Neutrophil (primary cell): Measurements from ENCODE around the gene PRTN3.

Source experiments
- H3K27ac ChIP-seq: fragments of 200-600 bp; sonication (generic); 2 replicates; pipeline ENCODE4 v1.5.1; 2016; ENCODE audit warnings: mild to moderate bottlenecking, moderate library complexity
- H3K27me3 ChIP-seq: fragments of 200-600 bp; sonication (generic); 2 replicates; pipeline ENCODE4 v1.6.0; 2016; ENCODE audit warnings: mild to moderate bottlenecking
- H3K36me3 ChIP-seq: fragments of 200-600 bp; sonication (generic); 2 replicates; pipeline ENCODE4 v1.5.1; 2017
- H3K4me1 ChIP-seq, 2 experiments: fragments of 200-600 bp in 1 of 2; sonication (generic) in 1 of 2; 1 replicate in 1 of 2; 2 replicates in 1 of 2; pipeline versions ENCODE4 v1.5.1 to v1.6.1; 2013 to 2016; ENCODE audit warnings: low read depth in 1 of 2, low read length in 1 of 2, mild to moderate bottlenecking in 1 of 2, moderate library complexity in 1 of 2; ENCODE audit not compliant: control insufficient read depth in 1 of 2, insufficient read depth in 1 of 2
- H3K4me3 ChIP-seq, 2 experiments: fragments of 200-600 bp in 1 of 2; sonication (generic) in 1 of 2; 1 replicate in 1 of 2; 2 replicates in 1 of 2; pipeline ENCODE4 v1.5.1; 2013 to 2016; ENCODE audit warnings: low read depth in 1 of 2, low read length in 1 of 2, mild to moderate bottlenecking in 1 of 2, moderate library complexity in 1 of 2
- H3K9me3 ChIP-seq: fragments of 200-600 bp; sonication (generic); 2 replicates; pipeline ENCODE4 v1.5.1; 2016
- TF ChIP-seq, protein P1 (sequence below): fragments of 200-600 bp; sonication (generic); IDR thresholded peaks from 2 replicates; pipeline ENCODE4 v1.5.1; 2016; ENCODE audit warnings: antibody characterized with exemption

PRTN3 gene

GRCh38 chr19:795073-795611, 45.7 kb upstream of the PRTN3 start:
- H3K36me3 ChIP-seq, result no peaks in the 10 kb centered on the region
- H3K4me1 ChIP-seq, result peaks cover 27% of the 10 kb centered on the region in 2 experiments
- no peak overlapping the region for H3K27ac ChIP-seq
- H3K9me3 ChIP-seq, result no peaks in the 10 kb centered on the region
- TF ChIP-seq, protein P1, sequence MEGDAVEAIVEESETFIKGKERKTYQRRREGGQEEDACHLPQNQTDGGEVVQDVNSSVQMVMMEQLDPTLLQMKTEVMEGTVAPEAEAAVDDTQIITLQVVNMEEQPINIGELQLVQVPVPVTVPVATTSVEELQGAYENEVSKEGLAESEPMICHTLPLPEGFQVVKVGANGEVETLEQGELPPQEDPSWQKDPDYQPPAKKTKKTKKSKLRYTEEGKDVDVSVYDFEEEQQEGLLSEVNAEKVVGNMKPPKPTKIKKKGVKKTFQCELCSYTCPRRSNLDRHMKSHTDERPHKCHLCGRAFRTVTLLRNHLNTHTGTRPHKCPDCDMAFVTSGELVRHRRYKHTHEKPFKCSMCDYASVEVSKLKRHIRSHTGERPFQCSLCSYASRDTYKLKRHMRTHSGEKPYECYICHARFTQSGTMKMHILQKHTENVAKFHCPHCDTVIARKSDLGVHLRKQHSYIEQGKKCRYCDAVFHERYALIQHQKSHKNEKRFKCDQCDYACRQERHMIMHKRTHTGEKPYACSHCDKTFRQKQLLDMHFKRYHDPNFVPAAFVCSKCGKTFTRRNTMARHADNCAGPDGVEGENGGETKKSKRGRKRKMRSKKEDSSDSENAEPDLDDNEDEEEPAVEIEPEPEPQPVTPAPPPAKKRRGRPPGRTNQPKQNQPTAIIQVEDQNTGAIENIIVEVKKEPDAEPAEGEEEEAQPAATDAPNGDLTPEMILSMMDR, result no peak
- H3K4me3 ChIP-seq, result no peak overlapping the region
- no peaks in the 10 kb centered on the region for H3K27me3 ChIP-seq

GRCh38 chr19:795691-796581, 44.9 kb upstream of the PRTN3 start:
- Histone ChIP-seq H3K4me3 (peak overlapping the region; percentile 80 to 85), H3K4me1 (peaks cover 34% of the 10 kb centered on the region in 2 experiments), H3K36me3 (no peaks in the 10 kb centered on the region), H3K27me3 (no peaks in the 10 kb centered on the region), H3K27ac (no peak overlapping the region), H3K9me3 (no peaks in the 10 kb centered on the region)
- TF ChIP-seq, protein P1, result no peak

GRCh38 chr19:796692-797527, 43.9 kb upstream of the PRTN3 start, which contains the start of gene PTBP1:
Gene PTBP1 (plus strand): TSS chr19:797452. CDS start chr19:797498, 46 bp downstream.
- Histone ChIP-seq H3K9me3 (no peaks in the 10 kb centered on the region), H3K36me3 (peaks cover 8% of the 10 kb centered on the region), H3K27ac (peak within 1 kb of the TSS; percentile 95), H3K27me3 (no peaks in the 10 kb centered on the region), H3K4me3 (peak within 1 kb of the TSS; percentile 80 to 85), H3K4me1 (peaks cover 41% of the 10 kb centered on the region in 2 experiments)
- TF ChIP-seq, protein P1, result peak; percentile 54

- H3K27me3 ChIP-seq, result no peaks in the 10 kb centered on the region
- TF ChIP-seq, protein P1, result no peak
- no peaks in the 10 kb centered on the region for H3K9me3 ChIP-seq
- peak overlapping the region; percentile 80 to 85 for H3K4me3 ChIP-seq
- H3K27ac ChIP-seq, result peak overlapping the region; percentile 95
- H3K4me1 ChIP-seq, result peaks cover 41% of the 10 kb centered on the region in 2 experiments
- peaks cover 10% of the 10 kb centered on the region for H3K36me3 ChIP-seq
Observed at GRCh38 chr19:797528-798414, 43.0 kb upstream of the PRTN3 start.
